K562 (cell line): ENCODE measurements around the gene GPR55. TPM values are rescaled to one million over a fixed set of nuclear protein-coding genes. Genes with fewer than 3 reads are reported as not detected.

Experiments
- ATF1 ChIP-seq, 2 experiments: fragments of 450-650 bp in 1 of 2; IDR thresholded peaks; 2 replicates each; pipeline ENCODE4 v1.6.1; 2016; ENCODE audit warnings: missing compliant biosample characterization in 1 of 2, missing genetic modification characterization in 1 of 2
- BCOR ChIP-seq: fragments of 450-650 bp; IDR thresholded peaks from 2 replicates; pipeline ENCODE4 v1.6.1; 2016
- LCOR ChIP-seq: sonication (generic); formaldehyde crosslinking; IDR thresholded peaks from 2 replicates; pipeline ENCODE4 v1.8.0; 2022; ENCODE audit warnings: mild to moderate bottlenecking, missing genetic modification reagents
- MCM2 ChIP-seq: fragments of 450-650 bp; IDR thresholded peaks from 2 replicates; pipeline ENCODE4 v1.6.1; 2017; ENCODE audit warnings: low read depth, mild to moderate bottlenecking
- NCOR1 ChIP-seq: fragments of 450-650 bp; IDR thresholded peaks from 2 replicates; pipeline ENCODE4 v1.6.1; 2016; ENCODE audit warnings: mild to moderate bottlenecking, moderate library complexity
- NEUROD1 ChIP-seq: fragments of 150-350 bp; IDR thresholded peaks from 2 replicates; pipeline ENCODE4 v1.6.1; 2014; ENCODE audit warnings: borderline replicate concordance, low read length, low read depth; ENCODE audit not compliant: partially characterized antibody
- NRF1 ChIP-seq, 2 experiments: fragments of 450-650 bp; IDR thresholded peaks in 1 of 2; conservative IDR thresholded peaks in 1 of 2; 2 replicates each; pipeline ENCODE4 v1.6.1; 2014; ENCODE audit warnings: mild to moderate bottlenecking in 2 of 2
- PHF8 ChIP-seq: fragments of 200-600 bp; sonication (generic); IDR thresholded peaks from 2 replicates; pipeline ENCODE4 v1.6.1; 2012; ENCODE audit warnings: mixed run types, mild to moderate bottlenecking, inconsistent platforms, low read length, moderate library complexity, borderline replicate concordance
- POLR2G ChIP-seq: fragments of 200-400 bp; formaldehyde crosslinking; IDR thresholded peaks from 2 replicates; pipeline ENCODE4 v1.6.1; 2017; ENCODE audit warnings: low read depth, mild to moderate bottlenecking, antibody characterized with exemption, low read length, moderate library complexity
- RAD21 ChIP-seq, 2 experiments: fragments of 250-450 bp in 1 of 2; fragments of 450-650 bp in 1 of 2; sonication (Bioruptor Pico) in 1 of 2; formaldehyde crosslinking in 1 of 2; IDR thresholded peaks in 1 of 2; conservative IDR thresholded peaks in 1 of 2; 2 replicates each; pipeline versions ENCODE4 v1.4.0 to v1.8.0; 2020 to 2022; ENCODE audit warnings: mild to moderate bottlenecking in 2 of 2, moderate library complexity in 1 of 2
- RBBP5 ChIP-seq: fragments of 200-600 bp; sonication (generic); IDR thresholded peaks from 2 replicates; pipeline ENCODE4 v1.6.1; 2012; ENCODE audit warnings: borderline replicate concordance, mild to moderate bottlenecking, low read length, control low read depth, inconsistent platforms; ENCODE audit not compliant: insufficient read depth, poor library complexity, severe bottlenecking
- RBFOX2 ChIP-seq: fragments of 200-400 bp; formaldehyde crosslinking; IDR thresholded peaks from 2 replicates; pipeline ENCODE4 v1.6.1; 2017; ENCODE audit warnings: low read depth, mild to moderate bottlenecking, low read length, moderate library complexity
- SIN3A ChIP-seq, 2 experiments: fragments of 150-350 bp in 1 of 2; IDR thresholded peaks; 2 replicates each; pipeline ENCODE4 v1.6.1; 2011 to 2016; ENCODE audit warnings: borderline replicate concordance in 2 of 2, low read depth in 2 of 2, low read length in 2 of 2, mild to moderate bottlenecking in 2 of 2, moderate library complexity in 2 of 2; ENCODE audit not compliant: control insufficient read depth in 1 of 2
- TAF7 ChIP-seq: fragments of 450-650 bp; IDR thresholded peaks from 2 replicates; pipeline ENCODE4 v1.6.1; 2016; ENCODE audit warnings: missing genetic modification characterization, missing compliant biosample characterization
- TAL1 ChIP-seq: fragments of 450-650 bp; IDR thresholded peaks from 2 replicates; pipeline ENCODE4 v1.6.1; 2016; ENCODE audit warnings: mild to moderate bottlenecking
- ZSCAN32 ChIP-seq: fragments of 450-650 bp; formaldehyde crosslinking; IDR thresholded peaks from 2 replicates; pipeline ENCODE4 v1.4.0; 2020; ENCODE audit warnings: mild to moderate bottlenecking, moderate library complexity
- polyA plus RNA-seq, 8 experiments: library from polyadenylated mRNA; depleted of rRNA in 4 of 8; stranded (reverse) in 5 of 8; unstranded in 3 of 8; fragments of >200 nt; fragmentation: Nextera tagmentation in 2 of 8; fragmentation: Illumina TruSeq in 1 of 8; extraction: Ambion mirVana in 2 of 8; extraction: Trizol in 1 of 8; gene quantifications; 2 replicates each; pipeline versions ENCODE4 v1.2.1 to v1.2.3, GENCODE V29; 2011 to 2014; ENCODE audit warnings: inconsistent platforms in 1 of 8, missing spikeins in 1 of 8
- total RNA-seq, 7 experiments: library from RNA; depleted of rRNA in 6 of 7; stranded (reverse); fragments of >200 nt in 6 of 7; fragmentation: Illumina TruSeq in 2 of 7; extraction: Trizol in 2 of 7; gene quantifications; 2 replicates each; pipeline versions ENCODE4 v1.2.1 to v1.2.3, GENCODE V29; 2011 to 2021; ENCODE audit warnings: low replicate concordance in 1 of 7
- TF ChIP-seq, protein P1 (sequence below): fragments of 250-450 bp; sonication (Bioruptor Pico); IDR thresholded peaks from 2 replicates; pipeline ENCODE4 v1.4.0; 2020; ENCODE audit warnings: mild to moderate bottlenecking, moderate library complexity
- TF ChIP-seq, protein P2 (sequence below): fragments of 450-650 bp; IDR thresholded peaks from 2 replicates; pipeline ENCODE4 v1.6.1; 2016; ENCODE audit warnings: missing biosample characterization, missing genetic modification characterization
- TF ChIP-seq, protein P3 (sequence below): fragments of 250-450 bp; sonication (Bioruptor Pico); IDR thresholded peaks from 2 replicates; pipeline ENCODE4 v1.8.0; 2021; ENCODE audit warnings: borderline replicate concordance, mild to moderate bottlenecking, moderate library complexity; ENCODE audit not compliant: poor library complexity, severe bottlenecking
- TF ChIP-seq, protein P4 (sequence below), 3 experiments: IDR thresholded peaks in 2 of 3; conservative IDR thresholded peaks in 1 of 3; 2 replicates each; pipeline ENCODE4 v1.5.1; 2011 to 2012; ENCODE audit warnings: low read length in 3 of 3, mild to moderate bottlenecking in 3 of 3, control low read depth in 2 of 3, improper control_type of control experiment in 1 of 3, inconsistent platforms in 1 of 3, low read depth in 1 of 3, mixed read lengths in 1 of 3, moderate library complexity in 1 of 3; ENCODE audit not compliant: insufficient read depth in 2 of 3

The GPR55 gene
- total and polyA plus RNA-seq, 9 of the 15 experiments (the other 6 are each of a cell fraction or from before 2014, with no cell fraction given) = 0.11 to 0.49 (median 0.27) TPM

DNA sequence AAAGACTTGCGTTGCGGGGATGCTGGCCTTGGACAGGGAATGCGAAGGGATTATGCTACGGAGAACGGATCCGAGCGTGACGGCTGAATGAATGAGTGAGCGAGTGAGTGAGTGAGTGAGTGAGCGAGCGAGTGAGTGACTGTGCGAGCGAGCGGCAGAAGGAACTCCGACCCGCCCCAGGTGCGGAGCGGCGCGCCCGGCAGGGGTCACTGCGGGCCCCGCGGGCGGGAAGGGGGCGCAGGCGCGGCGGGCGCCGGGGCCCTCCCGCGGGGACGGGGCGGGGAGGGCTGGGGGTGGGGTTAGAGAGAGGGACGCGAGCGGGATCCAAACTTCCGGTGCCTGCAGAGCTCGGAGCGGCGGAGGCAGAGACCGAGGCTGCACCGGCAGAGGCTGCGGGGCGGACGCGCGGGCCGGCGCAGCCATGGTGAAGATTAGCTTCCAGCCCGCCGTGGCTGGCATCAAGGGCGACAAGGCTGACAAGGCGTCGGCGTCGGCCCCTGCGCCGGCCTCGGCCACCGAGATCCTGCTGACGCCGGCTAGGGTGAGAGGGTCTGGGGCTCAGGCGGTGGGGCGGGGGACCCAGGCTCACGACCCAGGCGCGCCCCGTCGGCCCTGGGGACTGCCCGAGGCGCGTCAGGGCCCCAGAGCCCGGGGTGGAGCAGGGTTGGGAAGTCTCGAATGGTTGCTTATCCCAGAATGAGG is 60.3 kb downstream of the GPR55 start, which contains the start of gene ITM2C (continued):
- TF ChIP-seq, protein P1, sequence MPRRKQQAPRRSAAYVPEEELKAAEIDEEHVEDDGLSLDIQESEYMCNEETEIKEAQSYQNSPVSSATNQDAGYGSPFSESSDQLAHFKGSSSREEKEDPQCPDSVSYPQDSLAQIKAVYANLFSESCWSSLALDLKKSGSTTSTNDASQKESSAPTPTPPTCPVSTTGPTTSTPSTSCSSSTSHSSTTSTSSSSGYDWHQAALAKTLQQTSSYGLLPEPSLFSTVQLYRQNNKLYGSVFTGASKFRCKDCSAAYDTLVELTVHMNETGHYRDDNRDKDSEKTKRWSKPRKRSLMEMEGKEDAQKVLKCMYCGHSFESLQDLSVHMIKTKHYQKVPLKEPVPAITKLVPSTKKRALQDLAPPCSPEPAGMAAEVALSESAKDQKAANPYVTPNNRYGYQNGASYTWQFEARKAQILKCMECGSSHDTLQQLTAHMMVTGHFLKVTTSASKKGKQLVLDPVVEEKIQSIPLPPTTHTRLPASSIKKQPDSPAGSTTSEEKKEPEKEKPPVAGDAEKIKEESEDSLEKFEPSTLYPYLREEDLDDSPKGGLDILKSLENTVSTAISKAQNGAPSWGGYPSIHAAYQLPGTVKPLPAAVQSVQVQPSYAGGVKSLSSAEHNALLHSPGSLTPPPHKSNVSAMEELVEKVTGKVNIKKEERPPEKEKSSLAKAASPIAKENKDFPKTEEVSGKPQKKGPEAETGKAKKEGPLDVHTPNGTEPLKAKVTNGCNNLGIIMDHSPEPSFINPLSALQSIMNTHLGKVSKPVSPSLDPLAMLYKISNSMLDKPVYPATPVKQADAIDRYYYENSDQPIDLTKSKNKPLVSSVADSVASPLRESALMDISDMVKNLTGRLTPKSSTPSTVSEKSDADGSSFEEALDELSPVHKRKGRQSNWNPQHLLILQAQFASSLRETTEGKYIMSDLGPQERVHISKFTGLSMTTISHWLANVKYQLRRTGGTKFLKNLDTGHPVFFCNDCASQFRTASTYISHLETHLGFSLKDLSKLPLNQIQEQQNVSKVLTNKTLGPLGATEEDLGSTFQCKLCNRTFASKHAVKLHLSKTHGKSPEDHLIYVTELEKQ (CRISPR knock-in tag) = no peak
- TF ChIP-seq RBFOX2 (peak; percentile 76), ATF1 (CRISPR knock-in tag; IDR thresholded peaks at IDR 0.05) (no peak), ATF1 (tag; IDR thresholded peaks at IDR 0.05) (no peak), PHF8 (peak; percentile 79; the same call in 1 of the 2 replicates), POLR2G (peak; percentile 86), RBBP5 (peak; percentile 51), TAF7 (tag) (no peak), RAD21 (CRISPR knock-in tag; conservative IDR thresholded peaks at IDR 0.05 in 1 of 2, IDR thresholded peaks at IDR 0.05 in 1 of 2) (0 out of 4 replicates have a peak, but pooled peaks of 1 of the 2 experiments have one; percentile 13), SIN3A (IDR thresholded peaks at IDR 0.05; ENCODE audit: borderline replicate concordance in 2 of 2, control insufficient read depth in 1 of 2, low read depth in 2 of 2, low read length in 2 of 2) (peak in 1 of 2 experiments; percentile 28; a peak in 1 of 4 replicates), NCOR1 (no peak), MCM2 (no peak), NRF1 (conservative IDR thresholded peaks at IDR 0.05 in 1 of 2, IDR thresholded peaks at IDR 0.05 in 1 of 2) (peak; percentile 71 to 80), TAL1 (no peak), BCOR (0 out of 2 replicates have a peak, but pooled peaks have one; percentile 46), LCOR (CRISPR knock-in tag) (no peak), NEUROD1 (no peak), ZSCAN32 (CRISPR knock-in tag) (no peak)
- TF ChIP-seq, protein P2, sequence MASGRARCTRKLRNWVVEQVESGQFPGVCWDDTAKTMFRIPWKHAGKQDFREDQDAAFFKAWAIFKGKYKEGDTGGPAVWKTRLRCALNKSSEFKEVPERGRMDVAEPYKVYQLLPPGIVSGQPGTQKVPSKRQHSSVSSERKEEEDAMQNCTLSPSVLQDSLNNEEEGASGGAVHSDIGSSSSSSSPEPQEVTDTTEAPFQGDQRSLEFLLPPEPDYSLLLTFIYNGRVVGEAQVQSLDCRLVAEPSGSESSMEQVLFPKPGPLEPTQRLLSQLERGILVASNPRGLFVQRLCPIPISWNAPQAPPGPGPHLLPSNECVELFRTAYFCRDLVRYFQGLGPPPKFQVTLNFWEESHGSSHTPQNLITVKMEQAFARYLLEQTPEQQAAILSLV = no peak
- TF ChIP-seq, protein P3, sequence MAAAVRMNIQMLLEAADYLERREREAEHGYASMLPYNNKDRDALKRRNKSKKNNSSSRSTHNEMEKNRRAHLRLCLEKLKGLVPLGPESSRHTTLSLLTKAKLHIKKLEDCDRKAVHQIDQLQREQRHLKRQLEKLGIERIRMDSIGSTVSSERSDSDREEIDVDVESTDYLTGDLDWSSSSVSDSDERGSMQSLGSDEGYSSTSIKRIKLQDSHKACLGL (CRISPR knock-in tag) = no peak
- TF ChIP-seq, protein P4, sequence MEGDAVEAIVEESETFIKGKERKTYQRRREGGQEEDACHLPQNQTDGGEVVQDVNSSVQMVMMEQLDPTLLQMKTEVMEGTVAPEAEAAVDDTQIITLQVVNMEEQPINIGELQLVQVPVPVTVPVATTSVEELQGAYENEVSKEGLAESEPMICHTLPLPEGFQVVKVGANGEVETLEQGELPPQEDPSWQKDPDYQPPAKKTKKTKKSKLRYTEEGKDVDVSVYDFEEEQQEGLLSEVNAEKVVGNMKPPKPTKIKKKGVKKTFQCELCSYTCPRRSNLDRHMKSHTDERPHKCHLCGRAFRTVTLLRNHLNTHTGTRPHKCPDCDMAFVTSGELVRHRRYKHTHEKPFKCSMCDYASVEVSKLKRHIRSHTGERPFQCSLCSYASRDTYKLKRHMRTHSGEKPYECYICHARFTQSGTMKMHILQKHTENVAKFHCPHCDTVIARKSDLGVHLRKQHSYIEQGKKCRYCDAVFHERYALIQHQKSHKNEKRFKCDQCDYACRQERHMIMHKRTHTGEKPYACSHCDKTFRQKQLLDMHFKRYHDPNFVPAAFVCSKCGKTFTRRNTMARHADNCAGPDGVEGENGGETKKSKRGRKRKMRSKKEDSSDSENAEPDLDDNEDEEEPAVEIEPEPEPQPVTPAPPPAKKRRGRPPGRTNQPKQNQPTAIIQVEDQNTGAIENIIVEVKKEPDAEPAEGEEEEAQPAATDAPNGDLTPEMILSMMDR (IDR thresholded peaks at IDR 0.05 in 2 of 3, conservative IDR thresholded peaks at IDR 0.05 in 1 of 3; ENCODE audit: insufficient read depth in 2 of 3, low read depth in 1 of 3, low read length in 3 of 3) = peak; percentile 45 to 60 (median 52); a peak in 5 of 6 replicates
